GM21381 (cell line): ENCODE results near the gene DHRS7B.
"Not testable (repeated sequence)": the region's sequence is repeated elsewhere in the genome, so short reads cannot be mapped to it uniquely, and the experiment has no call there.

Experiments
- ATAC-seq: cut with Tn5 transposase; IDR thresholded peaks from one replicate; pipeline ENCODE4 v1.9.1; 2021; ENCODE audit warnings: mild to moderate bottlenecking, moderate library complexity; ENCODE audit not compliant: unreplicated experiment

The DHRS7B gene

DNA sequence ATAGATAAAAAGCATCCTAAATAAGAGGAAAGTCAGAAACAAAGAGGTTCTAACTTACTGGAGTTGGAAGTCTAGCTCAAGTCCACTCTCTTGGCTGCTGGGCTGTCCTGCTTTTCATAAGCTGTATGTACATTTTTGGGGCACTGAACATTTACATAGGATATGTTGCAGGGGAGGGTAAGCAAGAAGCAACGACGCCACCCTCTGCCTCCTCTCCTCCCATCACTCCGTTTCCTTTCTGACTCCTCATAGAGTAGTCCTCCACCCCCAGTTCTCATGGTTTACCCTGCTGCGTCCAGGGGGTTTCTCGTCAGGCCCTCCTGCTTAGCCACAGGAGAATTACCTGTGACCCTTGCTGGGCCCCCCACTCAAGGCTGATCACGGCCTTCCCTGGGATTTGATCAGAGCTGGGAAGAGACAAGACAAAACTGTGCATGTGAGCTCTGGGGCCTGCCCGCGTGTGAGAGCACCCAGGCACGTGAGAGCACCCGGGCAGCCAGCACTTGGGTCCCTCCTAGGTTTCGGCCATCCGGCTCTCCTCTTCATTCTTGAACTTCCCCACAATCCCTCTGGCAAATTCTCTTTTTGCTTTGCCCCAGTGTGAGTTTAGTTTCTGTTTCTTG is 50.1 kb downstream of the DHRS7B start:
- no peak for ATAC-seq

- ATAC-seq = no peak
Observed at GRCh38 chr17:21177401-21177800, 50.6 kb downstream of the DHRS7B start.

GRCh38 chr17:21177854-21178600 is 51.3 kb downstream of the DHRS7B start:
- no peak for ATAC-seq

DNA sequence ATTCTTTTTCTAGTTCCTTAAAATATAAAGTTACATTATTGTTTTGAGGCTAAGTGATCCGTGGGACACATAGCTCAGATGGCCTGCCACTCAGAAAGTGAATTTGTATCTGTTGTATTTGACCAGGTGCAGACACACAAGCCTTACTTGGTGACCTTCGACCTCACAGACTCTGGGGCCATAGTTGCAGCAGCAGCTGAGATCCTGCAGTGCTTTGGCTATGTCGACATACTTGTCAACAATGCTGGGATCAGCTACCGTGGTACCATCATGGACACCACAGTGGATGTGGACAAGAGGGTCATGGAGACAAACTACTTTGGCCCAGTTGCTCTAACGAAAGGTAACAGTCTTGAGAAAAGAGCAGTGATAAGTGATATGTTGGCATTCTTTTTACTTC is 56.7 kb downstream of the DHRS7B start:
- ATAC-seq = no peak

- ATAC-seq = no peak
Observed at GRCh38 chr17:21184570-21184969, 57.8 kb downstream of the DHRS7B start.

DNA sequence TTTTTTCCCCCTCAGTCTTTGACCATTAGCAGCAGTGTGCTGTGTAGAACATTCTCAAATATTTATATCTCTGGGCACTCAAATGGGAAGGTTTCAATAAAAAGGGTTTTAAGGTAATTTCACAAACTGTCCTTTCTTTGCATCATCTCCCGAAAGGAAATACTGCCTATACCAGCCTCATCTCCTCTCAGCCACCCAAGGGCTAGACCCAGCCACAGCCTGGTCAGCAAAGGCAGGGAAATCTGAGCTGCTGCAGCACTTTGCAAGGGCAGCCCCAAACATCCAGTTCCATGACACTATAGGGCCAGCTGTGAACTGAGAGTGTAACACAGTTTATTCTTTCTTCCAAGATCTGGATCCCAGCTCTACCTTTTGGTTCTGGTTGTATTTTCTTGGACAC is 58.3 kb downstream of the DHRS7B start:
- ATAC-seq = no peak

- no peak for ATAC-seq
Observed at GRCh38 chr17:21186399-21187187, 59.8 kb downstream of the DHRS7B start.

- no peak for ATAC-seq
Observed at GRCh38 chr17:21189361-21189760, 62.6 kb downstream of the DHRS7B start.

DNA sequence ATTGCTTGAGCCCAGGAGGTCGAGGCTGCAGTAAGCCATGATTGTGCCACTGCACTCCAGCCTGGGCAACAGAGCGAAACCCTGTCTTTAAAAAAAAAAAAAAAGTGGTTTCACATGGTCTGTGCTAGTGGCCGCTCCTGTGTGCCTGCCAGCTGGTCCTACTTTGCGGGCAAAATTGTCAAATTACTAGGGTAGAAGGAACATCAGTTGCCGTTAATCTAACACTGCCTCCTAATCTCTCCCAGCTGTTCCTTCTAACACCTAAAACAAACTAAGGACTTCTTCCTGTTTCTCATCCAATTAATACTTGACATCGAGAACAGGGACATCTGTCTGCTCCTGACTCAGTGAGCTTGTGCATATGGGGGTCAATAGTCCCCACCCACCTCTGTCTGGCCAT is 63.3 kb downstream of the DHRS7B start:
- ATAC-seq = no peak

- no peak for ATAC-seq
Observed at GRCh38 chr17:21191698-21192097, 64.9 kb downstream of the DHRS7B start.

- ATAC-seq = not testable (repeated sequence)
Observed at GRCh38 chr17:21192414-21192813, 65.7 kb downstream of the DHRS7B start.

- no peak for ATAC-seq
Observed at GRCh38 chr17:21193031-21193430, 66.3 kb downstream of the DHRS7B start.

DNA sequence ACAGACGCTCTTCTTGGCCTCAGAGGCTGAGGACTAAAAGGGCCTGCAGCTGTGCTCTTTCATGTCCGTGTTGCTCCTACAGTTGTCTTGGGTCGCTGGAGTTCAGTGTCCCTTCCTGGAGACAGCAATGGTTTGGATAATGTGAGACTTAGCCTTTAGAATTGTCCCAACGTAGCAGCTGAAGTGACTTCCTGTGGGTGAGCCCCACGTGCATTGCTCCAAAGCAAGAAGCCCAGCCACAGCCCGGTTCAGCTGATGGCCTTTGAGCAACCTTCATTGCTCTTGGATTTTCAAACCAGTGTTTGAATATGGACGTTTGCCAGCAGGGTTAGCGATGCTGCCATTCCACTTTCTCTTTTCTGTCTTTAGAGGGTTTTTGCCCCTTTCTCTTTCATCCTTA is 67.5 kb downstream of the DHRS7B start:
- no peak for ATAC-seq

DNA sequence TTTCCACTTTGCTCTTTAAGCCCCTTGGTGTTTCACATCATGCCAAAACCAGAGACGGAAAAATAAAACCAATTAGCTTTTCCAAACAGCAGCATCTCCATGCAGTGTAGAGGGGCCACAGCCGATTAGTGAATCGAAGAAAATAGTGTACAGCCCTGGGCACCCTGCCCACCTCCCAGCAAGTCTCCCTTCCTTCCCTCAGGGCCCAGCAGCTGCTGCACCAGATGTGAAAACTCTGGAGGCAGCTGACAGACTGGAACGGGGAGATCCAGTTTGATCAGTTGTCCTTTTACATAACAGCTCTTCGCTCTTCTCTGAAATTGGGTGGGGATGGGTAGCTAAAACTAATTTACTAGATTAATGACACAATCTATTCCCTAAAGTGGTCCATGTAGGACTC is 67.9 kb downstream of the DHRS7B start:
- ATAC-seq = no peak

GRCh38 chr17:21196126-21196525 is 69.4 kb downstream of the DHRS7B start:
- ATAC-seq = no peak

- ATAC-seq = no peak
Observed at GRCh38 chr17:21198411-21198810, 71.6 kb downstream of the DHRS7B start.

DNA sequence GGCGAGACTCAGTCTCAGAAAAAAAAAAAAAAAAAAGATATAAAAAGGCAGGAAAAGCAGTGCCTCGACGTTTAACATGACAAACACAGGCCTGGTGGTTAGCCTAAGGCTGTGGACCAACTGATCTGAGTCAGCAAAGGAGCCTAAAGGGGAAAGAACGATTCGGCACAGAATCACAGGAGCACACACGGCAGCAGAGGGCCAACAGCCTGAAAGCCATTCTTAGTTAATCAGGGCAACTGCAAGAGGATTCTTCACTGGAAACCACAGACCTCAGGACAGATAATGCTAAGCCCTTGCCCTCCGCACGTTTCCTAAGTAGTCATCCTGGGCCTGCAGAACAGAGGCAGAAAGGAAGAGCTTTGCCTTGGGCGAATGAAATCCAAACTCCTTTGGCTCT is 72.5 kb downstream of the DHRS7B start:
- no peak for ATAC-seq

- no peak for ATAC-seq
Observed at GRCh38 chr17:21199856-21200255, 73.1 kb downstream of the DHRS7B start.

- no peak for ATAC-seq
Observed at GRCh38 chr17:21200590-21201297, 74.0 kb downstream of the DHRS7B start.

DNA sequence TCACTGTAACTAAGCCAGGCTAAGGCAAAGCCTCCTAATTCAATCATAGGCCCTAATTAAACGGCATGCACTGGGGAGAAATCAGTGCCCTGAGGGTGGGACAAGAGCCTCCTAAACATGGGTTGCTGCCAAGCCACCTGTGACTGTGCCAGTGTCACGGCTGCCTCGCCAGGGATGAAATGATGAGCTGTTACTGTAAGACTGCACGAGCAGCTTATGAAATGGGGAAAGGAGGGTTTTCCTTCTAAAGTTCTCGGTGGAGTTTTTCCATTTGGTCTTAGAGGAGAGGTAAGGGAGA is 74.5 kb downstream of the DHRS7B start:
- ATAC-seq = no peak

DNA sequence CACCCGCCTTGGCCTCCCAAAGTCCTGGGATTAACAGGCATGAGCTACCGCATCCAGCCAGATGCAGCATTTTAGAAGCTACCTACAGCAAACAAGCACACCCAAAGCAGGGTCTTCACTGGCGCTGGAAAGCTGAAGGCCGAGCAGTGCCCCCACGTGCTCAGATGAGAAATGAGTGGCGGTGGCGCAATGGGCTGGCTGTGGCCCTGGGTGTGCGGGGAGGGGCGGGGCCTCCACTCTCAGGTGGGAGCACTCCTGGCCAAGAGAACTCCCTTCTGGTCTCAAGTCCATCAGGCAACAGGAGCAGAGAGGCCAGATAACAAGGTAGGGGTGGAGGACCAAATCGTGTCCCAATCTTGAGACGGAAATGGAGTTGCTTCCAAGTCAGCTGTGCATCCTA is 75.1 kb downstream of the DHRS7B start:
- no peak for ATAC-seq

DNA sequence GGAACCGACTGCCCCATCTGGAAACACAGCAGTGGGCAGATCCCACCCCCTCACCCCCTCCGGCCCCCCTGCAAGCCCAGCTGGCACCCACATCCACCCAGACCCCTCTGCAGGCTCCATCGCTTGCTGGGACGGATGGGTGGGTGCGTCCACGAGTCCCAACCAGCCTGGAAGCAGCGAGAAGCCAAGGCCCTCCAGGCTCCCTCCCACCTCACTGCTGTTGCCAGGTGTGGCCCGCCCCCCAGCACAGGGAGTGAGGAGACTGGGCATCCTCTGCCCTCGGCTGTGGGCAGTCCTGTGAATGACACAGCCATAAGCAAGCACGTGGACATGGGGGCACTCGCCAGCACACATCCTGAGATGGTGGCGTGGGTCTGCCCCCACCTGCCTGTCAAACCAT is 75.7 kb downstream of the DHRS7B start:
- no peak for ATAC-seq
